Right ventricle myocardium superior (tissue), 1 donor: ENCODE data around the gene CDC42. TPM values are rescaled to one million over a fixed set of nuclear protein-coding genes. Genes with fewer than 3 reads are reported as not detected.
A peak's percentile ranks its signal among the peaks of the same experiment; 100 is the strongest.
"Not testable (repeated sequence)": the region's sequence is repeated elsewhere in the genome, so short reads cannot be mapped to it uniquely, and the experiment has no call there.

Experiments
- ATAC-seq: fragments of 200-7000 bp; cut with Tn5 transposase; one replicate; pipeline ENCODE4 v1.9.1; 2020; ENCODE audit warnings: mild to moderate bottlenecking; ENCODE audit not compliant: poor library complexity
- DNase-seq: peaks from one replicate; pipeline ENCODE4 v3.0.0-alpha.2; 2020
- intact Hi-C: fragments of 100-400 bp; cut with DNase I; formaldehyde crosslinking; loops from one replicate; pipeline ENCODE4 v1.11.2; 2022
- total RNA-seq: library from RNA; stranded (reverse); fragmentation: NEBNext Ultra II Directional; extraction: Animal tissue kit (Norgen Biotek cat#: 25700); gene quantifications from one replicate; pipeline ENCODE4 v1.2.1, GENCODE V29; 2021
- donor health status: DM: no; HTN: yes; CAD: no; lungs with severe emphysema.

Gene CDC42
- total RNA-seq, 1 donor from 2014 or later = 137 TPM

DNA sequence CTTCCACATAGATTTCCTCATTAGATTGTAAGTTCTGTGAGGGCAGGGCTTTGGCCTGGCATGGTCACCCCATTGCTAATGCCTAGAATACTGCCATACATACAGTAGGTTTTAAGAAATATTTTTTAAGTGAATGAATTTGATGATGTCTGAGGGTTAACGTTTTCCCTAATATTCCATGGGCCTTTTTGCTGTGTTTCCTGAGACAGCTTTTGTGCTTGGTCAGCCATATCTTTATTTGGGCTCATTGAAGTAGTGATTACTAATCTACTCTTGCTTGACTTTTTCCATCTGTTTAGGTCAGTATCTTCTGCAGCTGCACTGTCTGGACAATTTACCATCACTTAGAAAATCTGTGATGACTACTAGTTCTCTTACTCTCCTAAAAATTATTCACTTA is 3.5 kb downstream of the CDC42 start:
- no peak for ATAC-seq
- intact Hi-C loops = no loop called here
- DNase-seq = no peak

DNA sequence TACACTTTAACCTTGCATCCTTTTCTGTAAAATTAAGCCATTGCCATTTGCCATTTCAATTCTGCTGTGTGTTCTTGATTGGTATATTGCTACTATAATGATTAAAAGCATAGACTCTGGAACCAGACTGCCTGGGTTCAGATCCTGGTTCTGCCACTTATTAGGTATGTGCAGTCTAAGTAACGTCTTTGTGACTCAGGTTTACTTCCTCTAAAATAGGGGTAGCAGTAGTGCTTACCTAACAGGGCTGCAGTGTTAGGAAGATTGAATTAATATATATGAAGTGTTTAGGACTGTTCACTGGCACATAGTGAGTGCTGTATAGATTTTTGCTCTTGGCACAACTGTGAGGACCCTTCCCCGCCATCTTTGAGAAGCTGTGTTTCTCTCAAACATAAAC is 4.4 kb downstream of the CDC42 start:
- DNase-seq (no peak), ATAC-seq (no peak)
- intact Hi-C loops = no loop called here

DNA sequence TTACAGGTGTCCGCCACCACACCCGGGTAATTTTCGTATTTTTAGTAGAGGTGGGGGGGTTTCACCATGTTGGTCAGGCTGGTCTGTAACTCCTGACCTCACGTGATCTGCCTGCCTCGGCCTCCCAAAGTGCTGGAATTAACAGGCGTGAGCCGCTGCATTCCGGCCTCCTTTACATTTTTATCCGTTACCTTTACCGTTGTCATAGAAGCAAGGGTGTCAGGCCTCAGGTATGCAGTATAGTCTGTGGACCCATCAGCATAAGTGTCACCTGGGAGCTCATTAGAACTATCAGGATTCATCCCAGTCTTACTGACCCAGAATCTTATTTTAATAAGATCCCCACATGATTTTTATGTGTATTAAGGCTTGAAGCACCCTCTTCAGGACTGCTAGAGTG is 5.4 kb downstream of the CDC42 start:
- no peak for ATAC-seq
- intact Hi-C loops = no loop called here

DNA sequence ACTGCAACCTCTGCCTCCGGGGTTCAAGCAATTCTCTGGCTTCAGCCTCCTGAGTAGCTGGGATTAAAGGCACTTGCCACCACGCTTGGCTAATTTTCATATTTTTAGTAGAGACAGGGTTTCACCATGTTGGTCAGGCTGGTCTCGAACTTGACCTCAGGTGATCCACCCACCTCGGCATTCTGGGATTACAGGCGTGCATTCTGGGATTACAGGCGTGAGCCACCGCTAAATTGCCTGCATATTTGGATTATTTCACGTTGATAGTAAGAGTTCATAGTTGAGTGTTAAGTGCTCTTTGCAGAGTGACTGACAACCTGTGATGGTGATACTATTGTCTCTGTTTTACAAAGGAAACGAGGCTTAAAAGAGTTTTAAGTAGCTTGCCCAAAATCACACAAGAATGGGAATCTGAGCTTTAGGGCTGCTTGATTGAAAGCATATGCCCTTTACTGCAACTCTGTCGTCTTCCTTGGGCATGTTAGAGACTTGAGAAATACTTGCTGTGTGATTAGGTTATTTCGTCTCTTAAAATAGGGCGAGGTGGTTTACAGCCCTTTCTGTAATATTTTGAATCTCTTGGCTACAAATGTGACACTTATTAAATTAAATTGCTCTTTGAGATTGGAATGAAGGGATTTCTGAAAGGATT is 12.4 kb downstream of the CDC42 start:
- intact Hi-C loops = no loop called here
- no peak for DNase-seq
- no peak for ATAC-seq

More for the DNA sequence above, 5.4 kb downstream of the CDC42 start:
- DNase-seq = no peak

DNA sequence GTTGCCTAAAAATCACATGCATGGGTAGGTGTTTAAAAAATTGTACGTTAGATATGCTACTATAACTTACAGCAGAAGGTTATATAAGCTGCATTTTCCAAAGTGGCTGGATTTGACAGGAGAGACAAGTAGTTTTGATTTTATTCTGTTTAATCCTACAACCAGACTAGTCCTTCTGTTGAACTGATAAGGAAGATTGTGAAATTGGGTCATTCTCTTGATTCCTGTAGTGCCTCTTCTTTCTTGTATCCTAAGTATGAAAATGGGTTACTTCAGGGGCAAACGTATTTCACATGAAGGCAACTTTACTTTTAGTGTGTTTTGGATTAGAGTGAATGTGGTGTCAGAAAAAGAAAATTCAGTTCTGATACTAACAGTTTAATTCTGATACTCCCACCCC is 19.0 kb downstream of the CDC42 start:
- DNase-seq = no peak
- ATAC-seq = no peak
- intact Hi-C loops = no loop called here

DNA sequence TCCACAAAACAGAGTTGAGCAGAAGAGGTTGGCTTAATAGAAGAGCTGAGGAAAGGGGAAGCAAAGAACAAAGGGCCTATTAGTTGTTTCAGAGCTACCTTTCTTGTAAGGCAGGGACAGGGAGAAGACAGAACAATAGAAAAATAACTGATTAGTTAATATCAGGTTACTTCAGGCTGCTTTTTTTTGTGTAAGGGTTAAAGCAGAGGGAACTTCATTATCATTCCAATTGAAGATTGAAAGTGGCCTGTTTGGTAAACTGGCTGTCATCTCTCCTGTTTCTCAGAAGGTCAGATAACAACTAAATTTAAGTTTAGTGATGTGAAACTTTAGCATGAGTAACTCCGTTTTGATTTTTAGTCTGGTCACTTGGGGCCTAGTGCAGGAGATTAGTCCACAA is 22.3 kb downstream of the CDC42 start:
- intact Hi-C loops = no loop called here
- no peak for DNase-seq
- ATAC-seq = no peak

DNA sequence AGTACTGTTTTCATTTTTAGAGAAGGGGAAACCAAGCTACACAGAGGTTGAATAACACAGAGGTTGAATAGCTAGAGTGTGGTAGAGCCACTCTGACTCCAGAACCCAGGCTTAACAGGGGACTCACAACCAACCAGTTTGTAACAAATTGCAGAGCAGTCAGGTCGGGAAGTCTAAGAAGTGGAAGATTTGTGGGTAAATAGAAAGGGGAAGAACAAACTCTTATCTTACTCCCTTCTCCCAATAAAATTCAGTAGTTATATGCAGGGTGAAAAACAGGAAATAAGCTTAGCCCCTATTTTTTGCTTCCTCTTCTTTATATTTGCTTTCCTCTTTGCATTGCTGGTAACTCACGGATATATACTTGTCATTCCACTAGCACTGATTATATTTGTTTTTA is 23.2 kb downstream of the CDC42 start:
- DNase-seq (no peak), ATAC-seq (peak; percentile 17)
- intact Hi-C loops = no loop called here

DNA sequence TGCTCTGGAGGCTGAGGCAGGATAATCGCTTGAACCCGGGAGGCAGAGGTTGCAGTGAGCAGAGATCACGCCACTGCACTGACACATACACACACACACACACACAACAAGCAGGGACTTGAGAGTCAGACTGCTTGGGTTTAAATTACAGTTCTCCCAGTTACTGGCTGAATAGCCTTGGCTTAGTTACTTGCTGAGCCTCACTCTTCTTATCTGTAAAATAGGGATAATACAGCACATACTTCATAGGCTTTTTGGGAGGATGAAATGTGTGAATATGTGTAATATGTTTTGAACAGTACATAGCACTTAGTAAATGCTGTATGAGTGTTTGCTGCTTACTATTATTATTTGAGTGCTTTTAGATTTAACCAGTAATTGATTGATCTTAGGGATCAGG is 23.8 kb downstream of the CDC42 start:
- DNase-seq = no peak
- intact Hi-C loops = no loop called here
- no peak for ATAC-seq

DNA sequence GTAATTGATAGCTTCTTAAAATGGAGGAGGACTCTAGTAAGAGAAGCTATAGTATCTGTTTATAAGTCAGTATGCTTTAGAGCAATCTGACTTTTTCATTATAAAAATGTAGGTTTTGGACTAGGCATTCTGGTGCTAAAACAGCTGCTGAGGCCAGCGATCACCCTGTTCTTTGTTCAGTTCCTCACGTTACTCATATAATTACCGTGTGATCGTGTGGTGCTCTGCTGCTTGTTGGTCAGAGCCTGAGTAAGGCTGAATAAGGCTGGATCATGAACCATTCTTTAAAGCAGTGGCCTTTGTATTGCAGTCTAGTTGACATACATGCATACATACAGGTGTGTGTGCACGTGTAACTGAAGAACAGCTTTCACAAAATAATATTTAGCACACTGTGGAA is 25.2 kb downstream of the CDC42 start:
- no peak for DNase-seq
- intact Hi-C loops = no loop called here
- ATAC-seq = no peak

DNA sequence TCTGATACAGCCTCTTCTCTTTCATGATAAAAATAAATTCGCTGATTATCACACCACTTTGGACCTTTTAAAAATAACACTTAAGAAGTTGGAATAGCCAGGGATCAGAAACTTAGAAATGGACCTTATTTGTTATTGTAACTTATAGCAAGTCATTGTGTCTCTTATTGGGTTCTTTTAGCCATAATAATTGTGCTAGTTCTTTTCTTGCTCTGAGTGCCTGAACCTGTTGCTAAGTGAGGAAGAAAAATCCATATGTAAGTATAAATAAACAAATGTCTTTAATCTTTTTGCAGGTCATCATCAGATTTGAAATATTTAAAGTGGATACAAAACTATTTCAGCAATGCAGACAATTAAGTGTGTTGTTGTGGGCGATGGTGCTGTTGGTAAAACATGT is 25.6 kb downstream of the CDC42 start:
- DNase-seq (no peak), ATAC-seq (no peak)
- intact Hi-C loops = no loop called here

DNA sequence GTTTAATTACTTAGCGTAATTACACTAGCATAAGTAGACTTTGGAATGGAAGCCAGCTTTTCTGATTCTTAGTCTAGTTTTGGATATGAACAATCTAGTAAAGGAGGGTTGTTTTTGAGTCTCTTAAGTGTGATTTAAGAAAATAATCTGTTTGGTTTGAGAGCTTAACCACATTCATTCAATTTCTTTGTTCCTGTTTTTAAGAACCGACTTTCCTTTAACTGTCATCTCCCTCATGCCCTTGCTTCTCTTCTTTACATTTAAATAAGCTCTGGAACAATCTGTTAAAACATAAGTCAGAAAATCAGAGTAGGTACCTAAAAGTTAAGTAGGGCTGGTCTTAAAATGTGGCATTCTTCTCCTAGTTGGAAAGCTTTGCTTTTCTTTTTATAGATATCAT is 27.7 kb downstream of the CDC42 start:
- ATAC-seq (no peak), DNase-seq (no peak)
- intact Hi-C loops = no loop called here

DNA sequence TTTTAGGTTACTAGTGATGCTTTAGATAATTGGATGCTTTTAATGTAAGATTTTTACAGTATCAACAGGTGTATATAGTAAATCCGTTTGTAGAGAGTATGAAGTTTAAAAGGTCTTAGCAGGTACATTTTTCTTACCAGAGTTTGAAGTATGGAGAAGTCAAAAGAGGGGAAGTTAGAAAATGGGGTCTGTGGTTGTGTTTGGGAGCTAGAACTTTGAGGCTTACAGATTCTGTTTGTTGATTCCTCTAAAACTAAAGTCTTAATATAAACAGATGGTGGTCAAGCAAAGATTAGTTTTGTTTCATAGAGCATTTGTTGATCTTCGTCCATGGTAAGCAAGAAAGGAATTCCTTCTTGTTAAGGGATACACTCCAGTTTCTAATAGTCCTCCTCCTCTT is 35.8 kb downstream of the CDC42 start:
- no peak for ATAC-seq
- intact Hi-C loops = no loop called here

DNA sequence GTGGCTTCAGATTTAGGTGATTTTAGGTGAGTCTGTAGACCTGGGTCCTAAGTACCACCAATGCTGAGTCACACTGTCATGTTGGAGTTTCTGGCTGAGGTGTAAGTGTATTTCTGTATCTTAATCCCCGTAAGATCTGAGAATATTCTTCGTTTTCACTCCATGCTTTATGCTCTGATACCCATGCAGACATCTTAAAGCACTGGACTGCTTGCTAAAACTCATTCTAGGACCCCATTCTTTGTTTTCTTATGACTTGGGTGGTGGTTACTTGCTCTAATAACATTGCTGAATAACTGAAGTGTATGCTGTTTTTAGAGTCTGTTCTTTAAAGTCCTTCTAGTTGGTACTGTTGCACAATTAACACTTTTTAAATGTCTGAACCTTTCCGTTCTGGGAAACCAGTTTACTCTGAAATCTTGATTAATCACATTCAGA is 36.6 kb downstream of the CDC42 start:
- DNase-seq (no peak), ATAC-seq (peak; percentile 27)
- intact Hi-C loops = no loop called here

More for the DNA sequence above, 35.8 kb downstream of the CDC42 start:
- DNase-seq = no peak

DNA sequence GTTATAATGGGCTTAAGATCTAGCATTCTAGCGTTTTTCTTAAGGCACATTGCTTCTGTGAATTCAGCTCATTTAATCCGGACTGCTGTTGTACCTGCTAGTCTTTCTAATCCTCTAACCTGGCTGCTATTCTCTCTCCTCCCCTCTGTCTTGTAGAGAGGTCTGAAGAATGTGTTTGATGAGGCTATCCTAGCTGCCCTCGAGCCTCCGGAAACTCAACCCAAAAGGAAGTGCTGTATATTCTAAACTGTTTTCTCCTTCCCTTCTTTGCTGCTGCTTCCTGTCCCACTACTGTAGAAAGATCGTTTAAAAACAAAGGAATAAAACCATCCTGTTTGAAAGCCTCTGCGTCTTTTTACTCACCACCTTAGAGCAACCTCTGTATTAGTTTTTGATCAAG is 37.3 kb downstream of the CDC42 start:
- ATAC-seq (no peak), DNase-seq (no peak)
- intact Hi-C loops = no loop called here

DNA sequence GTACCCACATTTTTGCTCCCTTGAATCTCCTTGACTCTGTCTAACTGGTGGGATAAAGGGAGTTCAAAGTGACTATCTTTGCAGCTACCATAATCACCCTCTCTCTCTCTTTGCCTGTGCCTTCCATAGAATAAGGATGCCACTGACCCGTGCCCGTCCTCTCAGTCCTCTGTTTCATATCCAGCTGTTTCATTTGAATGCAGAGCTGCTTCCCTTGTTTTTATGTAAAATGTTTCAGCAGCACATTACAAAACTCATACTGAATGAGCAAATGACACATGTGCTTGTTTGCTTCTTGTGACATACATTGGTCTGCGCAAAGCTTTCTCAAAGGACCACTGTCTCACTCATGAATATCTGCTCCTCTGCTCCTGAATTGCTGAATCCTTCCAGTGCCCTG is 38.4 kb downstream of the CDC42 start:
- DNase-seq (no peak), ATAC-seq (no peak)
- intact Hi-C loops = no loop called here

DNA sequence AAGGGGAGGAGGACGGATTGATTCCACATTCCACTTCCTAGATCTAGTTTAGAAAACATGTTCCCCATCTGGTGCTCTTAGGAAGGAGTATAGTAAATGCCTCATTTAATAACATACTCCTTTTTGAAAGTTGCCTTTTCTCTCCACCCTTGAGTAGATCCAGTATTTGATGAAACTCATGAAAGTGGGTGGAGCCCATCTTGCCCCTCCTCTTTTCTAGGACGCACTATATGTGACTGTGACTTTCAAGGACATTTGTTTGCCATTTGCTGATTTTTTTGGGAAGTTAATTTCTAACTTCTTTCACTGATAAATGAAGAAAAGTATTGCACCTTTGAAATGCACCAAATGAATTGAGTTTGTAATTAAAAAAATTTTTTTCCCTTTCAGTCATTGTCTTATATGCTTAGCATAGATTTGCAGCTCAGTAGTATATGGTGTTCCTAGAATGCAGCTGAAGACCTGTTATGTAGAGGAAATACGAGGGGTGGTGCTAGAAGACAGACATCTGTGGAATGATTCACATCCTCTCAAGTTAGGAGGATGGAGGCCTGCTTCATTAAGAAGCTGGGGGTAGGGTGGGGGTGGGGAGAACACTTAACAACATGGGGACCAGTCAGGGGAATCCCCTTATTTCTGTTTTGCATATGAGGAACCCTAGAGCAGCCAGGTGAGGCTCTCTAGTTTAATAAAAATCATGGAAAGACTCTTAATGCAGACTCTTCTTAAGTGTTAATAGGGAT is 39.7 kb downstream of the CDC42 start:
- ATAC-seq, DNase-seq, intact Hi-C loops: not testable (repeated sequence)

DNA sequence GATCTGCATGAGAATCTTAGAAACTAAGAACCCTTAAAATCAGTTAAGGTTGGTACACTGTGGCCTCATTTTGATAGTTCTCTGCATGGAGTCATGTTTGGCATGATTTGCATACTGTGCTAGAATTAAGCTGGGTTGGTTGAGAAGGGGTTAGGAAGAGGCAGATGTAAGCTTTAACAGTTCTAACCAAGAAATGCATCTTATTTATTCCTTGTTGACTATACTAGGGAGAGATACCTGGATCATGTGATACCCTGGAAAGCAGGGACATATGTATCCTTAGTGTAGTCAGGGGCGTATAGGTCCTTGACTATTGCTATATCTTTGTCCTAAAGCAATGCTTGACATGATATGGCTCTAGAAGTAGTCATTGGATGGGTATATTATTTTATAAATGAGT is 41.0 kb downstream of the CDC42 start:
- no peak for DNase-seq
- intact Hi-C loops = no loop called here
- ATAC-seq = no peak

DNA sequence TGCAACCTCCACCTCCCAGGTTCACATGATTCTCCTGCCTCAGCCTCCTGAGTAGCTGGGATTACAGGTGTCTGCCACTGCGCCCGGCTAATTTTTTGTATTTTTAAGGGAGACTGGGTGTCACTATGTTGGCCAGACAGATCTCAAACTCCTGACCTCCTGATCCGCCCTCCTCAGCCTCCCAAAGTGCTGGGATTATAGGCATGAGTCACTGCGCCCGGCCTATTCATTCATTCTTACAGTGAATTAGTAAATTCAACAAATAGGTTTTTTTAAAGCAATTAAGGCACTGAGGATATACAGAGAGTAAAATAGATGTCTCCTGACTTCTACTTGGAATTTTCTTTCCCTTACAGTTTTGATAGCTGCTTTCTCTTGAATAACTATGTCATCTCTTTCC is 43.5 kb downstream of the CDC42 start:
- intact Hi-C loops = no loop called here
- DNase-seq = no peak
- ATAC-seq = no peak

DNA sequence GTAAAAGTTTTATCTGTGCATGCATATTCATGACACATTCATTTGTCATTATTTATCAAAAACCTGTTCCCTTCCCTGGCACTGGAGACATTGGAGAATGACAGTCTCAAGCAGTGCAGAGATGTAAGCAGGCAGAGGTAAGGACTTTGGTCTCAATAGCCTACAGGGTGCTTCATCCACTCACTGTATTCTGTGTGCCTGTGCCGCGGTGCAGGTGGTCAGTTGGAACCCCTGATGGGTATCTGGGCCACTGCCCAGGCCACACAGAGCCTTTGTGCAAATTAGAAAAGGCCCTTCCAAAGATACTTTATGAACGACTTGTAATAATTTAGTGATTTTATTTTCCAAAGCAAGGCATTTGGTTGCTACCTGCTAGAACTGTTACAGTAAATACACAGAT is 44.0 kb downstream of the CDC42 start:
- ATAC-seq = no peak
- intact Hi-C loops = no loop called here
- no peak for DNase-seq

DNA sequence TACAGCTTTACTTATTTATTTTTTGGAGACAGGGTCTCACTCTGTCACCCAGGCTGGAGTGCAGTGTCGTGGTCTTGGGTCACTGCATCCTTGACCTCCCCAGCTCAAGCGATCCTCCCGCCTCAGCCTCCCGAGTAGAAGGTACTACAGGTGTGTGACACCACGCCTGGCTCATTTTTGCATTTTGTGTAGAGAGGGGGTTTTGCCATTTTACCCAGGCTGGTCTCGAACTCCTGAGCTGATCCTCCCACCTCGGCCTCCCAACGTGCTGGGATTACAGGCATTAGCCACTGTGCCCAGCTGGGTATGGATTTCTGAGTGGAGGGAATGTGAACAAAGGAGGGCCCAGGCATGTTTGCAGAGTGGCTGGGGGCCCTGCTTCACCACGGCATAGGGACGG is 46.2 kb downstream of the CDC42 start:
- DNase-seq = no peak
- intact Hi-C loops = no loop called here
- no peak for ATAC-seq

DNA sequence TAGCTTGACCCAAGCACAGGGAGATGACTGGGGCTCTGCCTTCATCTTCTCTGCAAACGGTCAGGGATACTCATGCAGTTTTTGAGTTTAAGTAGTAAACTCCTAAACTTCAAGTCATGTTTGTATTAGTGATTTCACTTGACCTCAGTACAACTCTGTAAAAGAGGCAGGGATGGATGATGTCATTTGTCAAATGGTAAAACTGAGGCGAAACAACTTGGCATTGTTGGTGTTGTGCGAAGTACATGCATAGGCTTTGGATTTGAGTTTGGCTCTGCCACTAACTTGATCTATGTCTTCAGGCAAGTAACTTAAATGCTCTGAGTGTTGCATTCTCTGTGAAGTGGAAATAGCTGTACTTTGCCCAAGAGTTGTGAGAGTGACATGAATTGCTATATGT is 47.7 kb downstream of the CDC42 start:
- DNase-seq = no peak
- intact Hi-C loops = loop anchor here (10.0 kb wide), 1 partner anchor 315 kb away; no protein-coding TSS in a partner anchor
- no peak for ATAC-seq
